ENCODE measurements around the gene ZNF689. TPM values are rescaled to one million over a fixed set of nuclear protein-coding genes. Genes with fewer than 3 reads are reported as not detected.

The ZNF689 gene
- total and polyA plus RNA-seq, 2 donors (not counting 1 experiment from before 2014, with no cell fraction given): 3.5 to 6.1 TPM

GRCh38 chr16:30585400-30586191, 24.6 kb downstream of the ZNF689 start, which contains the start of gene ZNF785:
Gene ZNF785 (minus strand): TSS chr16:30585697. CDS start chr16:30585611, 86 bp downstream.
- Histone ChIP-seq H4K20me1 (ENCODE audit: control insufficient read depth, extremely low read depth, insufficient read depth, low read length) (no peaks in the 10 kb centered on the region), H3K4me3 (replicated peaks in 1 of 4; ENCODE audit: control extremely low read depth in 1 of 4, insufficient read depth in 1 of 4, low read depth in 3 of 4, low read length in 4 of 4) (peak within 1 kb of the TSS; percentile 71 to 95 (median 74)), H3K27ac (ENCODE audit: insufficient read depth, low read length) (peak within 1 kb of the TSS; percentile 72), H3K79me2 (ENCODE audit: control insufficient read depth, insufficient read depth, low read length) (peaks cover 10% of the 10 kb centered on the region), H2AFZ (ENCODE audit: low read length) (peak within 1 kb of the TSS; percentile 96), H3K9ac (ENCODE audit: insufficient read depth, low read length) (peak within 1 kb of the TSS; percentile 60), H3K4me2 (ENCODE audit: extremely low read depth, insufficient read depth, low read length) (peak within 1 kb of the TSS; percentile 97), H3K27me3 (ENCODE audit: control insufficient read depth, insufficient read depth, low read length) (no peaks in the 10 kb centered on the region), H3K36me3 (ENCODE audit: control insufficient read depth, insufficient read depth, low read length) (peaks cover 2% of the 10 kb centered on the region), H3K9me3 (ENCODE audit: control insufficient read depth, insufficient read depth, low read depth, low read length) (no peaks in the 10 kb centered on the region), H3K4me1 (ENCODE audit: control insufficient read depth, extremely low read depth, insufficient read depth, low read length) (peaks cover 4% of the 10 kb centered on the region)
- TF ChIP-seq EZH2 (IDR thresholded peaks at IDR 0.05; ENCODE audit: low read length, missing control alignments): no peak
- TF ChIP-seq CTCF (conservative IDR thresholded peaks at IDR 0.05 in 1 of 2, IDR thresholded peaks at IDR 0.05 in 1 of 2; ENCODE audit: low read depth in 1 of 2, low read length in 2 of 2): no peak
- peak; percentile 99 for DNase-seq (ENCODE audit: low read depth in 2 of 2)

GRCh38 chr16:30585022-30585399, 25.2 kb downstream of the ZNF689 start:
- Histone ChIP-seq H3K27ac (ENCODE audit: insufficient read depth, low read length) (peak overlapping the region; percentile 72), H3K4me2 (ENCODE audit: extremely low read depth, insufficient read depth, low read length) (peak overlapping the region; percentile 97), H2AFZ (ENCODE audit: low read length) (peak overlapping the region; percentile 57), H3K27me3 (ENCODE audit: control insufficient read depth, insufficient read depth, low read length) (no peaks in the 10 kb centered on the region), H3K9me3 (ENCODE audit: control insufficient read depth, insufficient read depth, low read depth, low read length) (no peaks in the 10 kb centered on the region), H3K4me3 (replicated peaks in 1 of 4; ENCODE audit: control extremely low read depth in 1 of 4, insufficient read depth in 1 of 4, low read depth in 3 of 4, low read length in 4 of 4) (peak overlapping the region; percentile 51 to 95 (median 63)), H3K79me2 (ENCODE audit: control insufficient read depth, insufficient read depth, low read length) (peaks cover 10% of the 10 kb centered on the region), H3K9ac (ENCODE audit: insufficient read depth, low read length) (peak overlapping the region; percentile 60), H3K4me1 (ENCODE audit: control insufficient read depth, extremely low read depth, insufficient read depth, low read length) (peaks cover 4% of the 10 kb centered on the region), H3K36me3 (ENCODE audit: control insufficient read depth, insufficient read depth, low read length) (peaks cover 2% of the 10 kb centered on the region), H4K20me1 (ENCODE audit: control insufficient read depth, extremely low read depth, insufficient read depth, low read length) (no peaks in the 10 kb centered on the region)
- TF ChIP-seq EZH2 (IDR thresholded peaks at IDR 0.05; ENCODE audit: low read length, missing control alignments) (no peak), CTCF (conservative IDR thresholded peaks at IDR 0.05 in 1 of 2, IDR thresholded peaks at IDR 0.05 in 1 of 2; ENCODE audit: low read depth in 1 of 2, low read length in 2 of 2) (no peak)
- peak; percentile 14 to 22 for DNase-seq (ENCODE audit: low read depth in 2 of 2)

- H3K27me3 ChIP-seq (ENCODE audit: control insufficient read depth, insufficient read depth, low read length): no peaks in the 10 kb centered on the region
- H3K4me1 ChIP-seq (ENCODE audit: control insufficient read depth, extremely low read depth, insufficient read depth, low read length): peaks cover 4% of the 10 kb centered on the region
- no peak overlapping the region for H3K27ac ChIP-seq (ENCODE audit: insufficient read depth, low read length)
- no peak for TF ChIP-seq CTCF (conservative IDR thresholded peaks at IDR 0.05 in 1 of 2, IDR thresholded peaks at IDR 0.05 in 1 of 2; ENCODE audit: low read depth in 1 of 2, low read length in 2 of 2)
- TF ChIP-seq EZH2 (IDR thresholded peaks at IDR 0.05; ENCODE audit: low read length, missing control alignments): no peak
- no peak for DNase-seq (ENCODE audit: low read depth in 2 of 2)
- H2AFZ ChIP-seq (ENCODE audit: low read length): no peak overlapping the region
- no peak overlapping the region for H3K9ac ChIP-seq (ENCODE audit: insufficient read depth, low read length)
- peaks cover 10% of the 10 kb centered on the region for H3K79me2 ChIP-seq (ENCODE audit: control insufficient read depth, insufficient read depth, low read length)
- H3K4me3 ChIP-seq (replicated peaks in 1 of 4; ENCODE audit: control extremely low read depth in 1 of 4, insufficient read depth in 1 of 4, low read depth in 3 of 4, low read length in 4 of 4): no peak overlapping the region
- no peaks in the 10 kb centered on the region for H3K9me3 ChIP-seq (ENCODE audit: control insufficient read depth, insufficient read depth, low read depth, low read length)
- H3K36me3 ChIP-seq (ENCODE audit: control insufficient read depth, insufficient read depth, low read length): peaks cover 2% of the 10 kb centered on the region
- no peak overlapping the region for H3K4me2 ChIP-seq (ENCODE audit: extremely low read depth, insufficient read depth, low read length)
- H4K20me1 ChIP-seq (ENCODE audit: control insufficient read depth, extremely low read depth, insufficient read depth, low read length): no peaks in the 10 kb centered on the region
Measured at GRCh38 chr16:30582611-30583340, 27.4 kb downstream of the ZNF689 start.

Data from fibroblast of lung (primary cell).